ENCODE data around the gene GOLGA3.
"Not testable (repeated sequence)": the region's sequence is repeated elsewhere in the genome, so short reads cannot be mapped to it uniquely, and the experiment has no call there.

Gene GOLGA3

DNA sequence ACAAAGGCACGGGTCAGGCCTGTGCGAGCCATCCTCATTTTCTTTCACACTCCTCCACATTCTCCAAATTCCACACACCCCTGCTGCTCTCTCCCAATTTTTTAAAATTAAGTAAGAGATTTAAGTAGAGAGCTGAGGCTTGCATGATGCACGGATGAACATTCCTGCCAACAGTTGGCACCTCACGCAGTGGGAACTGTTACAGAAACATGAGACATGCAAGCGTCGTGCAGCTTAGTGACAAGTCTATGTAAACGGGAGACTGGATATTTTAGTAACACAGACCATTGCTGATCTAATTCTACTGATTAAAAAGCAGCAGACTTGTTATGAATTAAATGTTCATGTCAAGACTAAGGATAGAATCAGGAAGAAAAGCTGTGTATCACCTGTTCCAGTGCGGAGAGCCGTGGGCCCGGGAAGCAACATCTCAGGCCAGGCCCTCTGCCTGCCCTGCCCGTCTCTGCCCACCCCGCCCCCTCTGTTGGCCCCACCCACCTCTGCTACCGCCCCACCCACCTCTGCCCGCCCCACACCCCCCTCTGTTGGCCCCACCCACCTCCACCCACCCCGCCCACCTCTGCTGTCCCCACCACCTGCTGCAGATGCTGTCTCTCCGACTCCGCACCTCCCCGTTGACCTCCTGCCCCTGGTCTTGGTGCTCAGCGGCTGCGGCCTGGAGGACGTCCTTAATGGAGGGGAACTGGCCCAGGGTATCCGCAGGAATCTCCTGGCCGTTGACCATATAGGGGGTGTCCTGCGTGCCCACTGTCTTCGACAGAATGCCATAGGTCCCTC is 21.2 kb downstream of the GOLGA3 start:
- no peak for FAIRE-seq

DNA sequence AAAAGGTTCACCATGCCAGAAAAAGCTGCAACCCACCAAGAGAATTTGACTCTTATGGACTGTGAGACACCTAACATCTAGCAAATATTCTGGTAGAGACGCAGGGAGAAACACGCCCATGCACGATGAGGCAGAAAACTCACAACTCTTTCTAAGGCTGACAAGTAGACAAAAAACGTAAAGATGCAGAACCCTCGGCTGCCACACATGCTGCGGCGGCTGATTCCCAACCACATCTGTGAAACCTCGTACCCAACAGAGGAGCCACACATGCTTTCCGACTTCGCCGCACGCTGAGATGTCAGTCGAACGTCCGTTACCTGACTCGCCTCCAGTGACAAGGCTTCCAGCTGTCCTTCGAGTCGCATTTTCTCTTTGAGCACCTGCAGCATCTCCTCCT is 21.8 kb downstream of the GOLGA3 start:
- FAIRE-seq = no peak

DNA sequence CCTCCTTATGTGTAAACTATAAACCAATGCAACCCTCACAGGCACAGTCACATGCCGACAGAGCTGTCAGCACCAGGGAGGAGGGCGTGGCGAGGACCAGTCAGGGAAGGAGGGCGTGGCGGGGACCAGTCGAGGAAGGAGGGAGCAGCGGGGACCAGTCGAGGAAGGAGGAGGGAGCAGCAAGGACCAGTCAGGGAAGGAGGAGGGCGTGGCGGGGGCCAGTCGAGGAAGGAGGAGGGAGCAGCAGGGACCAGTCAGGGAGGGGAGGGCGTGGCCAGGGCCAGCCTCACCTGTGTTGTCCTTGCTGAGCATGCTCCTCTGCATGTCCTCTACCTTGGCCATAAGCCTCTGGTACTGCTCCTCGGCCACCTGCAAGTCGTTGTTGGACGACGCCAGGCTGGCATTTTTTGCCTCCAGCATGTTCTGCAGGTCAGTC is 24.2 kb downstream of the GOLGA3 start:
- FAIRE-seq = no peak

DNA sequence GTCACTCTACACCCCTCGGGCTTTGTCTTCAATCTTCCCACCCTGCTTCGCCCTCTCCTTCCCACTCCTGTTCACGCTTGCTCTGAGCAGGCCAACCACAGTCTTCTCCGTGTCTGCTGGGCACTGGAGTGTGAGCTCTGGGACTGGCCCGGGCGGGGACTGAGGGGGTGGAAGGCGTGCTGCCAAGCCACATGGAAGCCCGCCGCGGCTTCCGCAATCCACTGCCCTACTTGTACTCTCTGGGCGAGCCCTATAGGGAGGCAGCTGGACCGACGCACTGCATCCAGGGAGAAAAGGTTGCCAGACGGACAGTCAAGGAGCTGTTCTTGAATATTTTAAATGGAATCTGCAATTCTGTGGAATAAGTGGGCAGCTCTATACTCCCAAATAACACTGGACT is 24.8 kb downstream of the GOLGA3 start:
- no peak for FAIRE-seq

DNA sequence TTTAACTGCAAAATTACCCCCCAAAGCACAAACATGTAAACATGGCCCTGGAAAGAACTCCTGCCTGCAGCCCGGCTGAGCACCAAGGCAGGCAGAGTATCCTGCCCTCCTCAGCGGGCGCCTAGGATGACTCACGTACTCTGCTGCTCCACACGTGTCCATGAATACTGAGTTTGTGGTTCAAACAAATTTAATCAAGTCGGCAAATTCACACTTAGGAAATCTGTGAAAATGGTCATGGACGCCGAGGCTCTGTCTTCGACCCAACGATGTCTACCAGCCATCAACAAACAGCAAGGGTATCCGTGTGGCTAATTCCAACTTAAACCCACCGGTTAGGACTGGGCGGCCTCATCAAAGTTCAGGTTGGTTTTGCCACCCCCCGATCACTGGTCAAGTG is 25.5 kb downstream of the GOLGA3 start:
- FAIRE-seq = no peak

DNA sequence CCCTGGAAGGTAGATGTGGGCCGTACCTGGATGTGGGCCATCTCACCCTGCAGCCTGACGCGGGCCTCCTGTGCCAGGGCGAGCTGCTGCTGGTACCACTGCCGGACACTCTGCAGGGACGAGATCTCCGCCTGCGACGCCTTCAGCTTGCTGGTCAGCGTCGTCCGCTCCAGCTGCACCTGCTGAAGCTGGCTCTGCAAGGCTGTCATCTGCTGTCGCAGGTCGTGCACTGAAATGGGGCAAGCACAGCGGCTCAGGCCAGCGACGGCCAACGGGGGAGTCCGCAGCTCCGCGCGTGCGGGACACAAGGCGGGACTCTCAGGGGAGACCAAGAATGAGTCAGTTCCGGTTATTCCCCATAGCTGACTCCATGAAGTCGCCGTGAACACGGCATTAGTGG is 26.9 kb downstream of the GOLGA3 start:
- FAIRE-seq = no peak

DNA sequence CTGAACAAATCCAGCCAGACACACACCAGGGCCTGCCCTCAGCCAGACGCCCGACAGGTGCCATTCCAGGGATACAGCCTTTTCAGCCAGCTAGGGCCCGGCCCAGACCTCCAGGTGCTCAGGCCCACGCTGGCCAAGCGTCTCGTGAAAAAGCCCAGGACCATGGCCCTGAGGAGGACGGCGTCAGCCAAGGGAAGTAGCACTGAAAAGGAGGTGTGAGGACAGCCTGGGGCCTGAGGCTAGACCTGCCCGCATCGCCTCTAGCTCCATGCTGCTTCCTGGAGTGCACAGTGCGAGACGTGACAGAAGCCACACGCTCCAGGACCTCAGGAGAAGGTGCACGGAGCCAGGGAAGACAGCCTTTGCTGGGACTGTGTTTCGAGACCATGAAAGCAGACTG is 29.8 kb downstream of the GOLGA3 start:
- no peak for FAIRE-seq

DNA sequence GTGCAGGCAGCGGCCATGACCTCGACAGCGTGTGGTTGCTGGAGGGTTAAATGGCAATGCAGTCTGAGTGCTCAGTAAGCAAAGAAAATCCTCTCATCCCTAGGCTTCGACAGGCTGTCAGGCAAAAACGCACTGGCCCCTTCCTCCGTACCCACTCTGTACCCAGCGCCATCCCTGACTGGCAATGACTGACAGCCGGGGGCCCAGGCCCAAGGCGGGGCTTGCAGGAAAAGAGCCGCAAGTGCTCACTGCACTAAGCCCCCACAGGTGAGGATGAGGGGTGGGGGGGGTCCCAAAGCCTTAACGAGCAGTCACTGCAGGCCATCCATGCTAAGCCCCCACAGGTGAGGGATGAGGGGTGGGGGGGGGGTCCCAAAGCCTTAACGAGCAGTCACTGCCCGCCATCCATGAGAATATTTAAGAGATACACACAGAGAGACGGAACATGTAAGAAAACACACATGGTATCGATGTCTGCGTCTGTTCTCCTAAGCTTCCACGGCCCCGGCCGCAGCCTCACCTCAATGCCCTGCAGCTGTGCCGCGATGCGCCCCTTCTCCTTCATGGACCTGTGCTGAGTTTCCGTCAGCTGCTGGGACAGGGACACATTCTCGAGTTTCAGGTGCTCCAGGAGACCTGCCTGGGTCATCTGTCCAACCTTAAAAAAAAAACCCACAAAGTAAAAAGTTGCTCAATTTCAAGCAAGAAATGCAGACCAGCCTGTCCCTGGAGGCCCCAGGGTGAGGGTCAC is 30.7 kb downstream of the GOLGA3 start:
- no peak for FAIRE-seq

DNA sequence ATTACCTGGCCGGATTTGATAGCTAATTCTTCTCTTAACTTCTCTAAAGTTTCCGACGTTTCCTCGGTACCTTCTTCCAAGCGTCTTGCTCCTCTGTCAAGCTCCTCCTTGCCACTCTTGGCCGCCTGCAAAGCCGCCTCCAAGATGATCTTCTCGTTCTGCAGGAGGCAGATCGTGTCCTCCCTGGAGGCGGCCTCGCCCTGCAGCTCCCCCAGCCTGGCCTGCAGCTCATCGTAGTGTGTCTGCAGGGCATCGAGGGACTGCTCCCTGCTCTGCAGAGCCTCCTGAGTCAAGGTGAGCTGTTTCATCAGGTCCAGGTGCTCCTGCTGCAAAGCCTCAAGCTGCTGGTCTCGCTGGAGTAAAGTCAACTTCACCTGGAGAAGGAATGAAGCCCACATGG is 32.8 kb downstream of the GOLGA3 start:
- FAIRE-seq = no peak

DNA sequence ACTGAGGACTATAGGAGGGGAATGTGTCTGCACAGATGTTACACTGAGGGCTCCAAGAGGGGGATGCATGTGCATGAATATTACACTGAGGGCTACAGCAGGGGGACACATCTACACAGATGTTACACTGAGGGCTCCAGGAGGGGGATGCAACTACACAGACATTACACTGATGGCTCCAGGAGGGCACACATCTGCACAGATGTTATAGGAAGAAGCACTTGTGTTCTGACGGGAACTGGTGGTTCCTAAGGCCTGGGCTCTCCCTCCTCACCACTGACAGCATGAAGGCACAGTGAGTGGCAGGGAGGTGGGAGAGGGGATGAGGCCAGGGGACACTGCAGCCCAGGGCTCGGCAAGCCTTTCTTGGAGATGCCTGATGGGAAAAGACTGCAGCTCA is 36.7 kb downstream of the GOLGA3 start:
- not testable (repeated sequence) for FAIRE-seq

DNA sequence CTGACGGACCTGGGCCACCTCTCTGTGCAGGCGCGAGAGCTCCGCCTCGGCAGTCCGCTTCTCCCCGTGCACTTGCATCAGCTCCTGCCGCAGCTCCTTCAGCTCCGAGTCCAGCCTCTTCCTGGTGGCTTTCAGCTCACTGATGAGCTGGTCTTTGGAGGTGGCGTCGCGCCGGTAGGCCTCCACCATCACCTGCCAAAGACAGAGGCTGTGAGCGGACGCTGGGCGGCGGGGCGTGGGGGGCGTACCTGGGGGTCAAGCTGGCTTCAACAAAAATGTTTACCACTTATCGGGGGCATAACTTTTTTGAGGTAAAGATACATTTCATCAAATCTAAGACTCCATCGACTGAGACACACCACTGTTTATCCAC is 39.6 kb downstream of the GOLGA3 start:
- no peak for FAIRE-seq

DNA sequence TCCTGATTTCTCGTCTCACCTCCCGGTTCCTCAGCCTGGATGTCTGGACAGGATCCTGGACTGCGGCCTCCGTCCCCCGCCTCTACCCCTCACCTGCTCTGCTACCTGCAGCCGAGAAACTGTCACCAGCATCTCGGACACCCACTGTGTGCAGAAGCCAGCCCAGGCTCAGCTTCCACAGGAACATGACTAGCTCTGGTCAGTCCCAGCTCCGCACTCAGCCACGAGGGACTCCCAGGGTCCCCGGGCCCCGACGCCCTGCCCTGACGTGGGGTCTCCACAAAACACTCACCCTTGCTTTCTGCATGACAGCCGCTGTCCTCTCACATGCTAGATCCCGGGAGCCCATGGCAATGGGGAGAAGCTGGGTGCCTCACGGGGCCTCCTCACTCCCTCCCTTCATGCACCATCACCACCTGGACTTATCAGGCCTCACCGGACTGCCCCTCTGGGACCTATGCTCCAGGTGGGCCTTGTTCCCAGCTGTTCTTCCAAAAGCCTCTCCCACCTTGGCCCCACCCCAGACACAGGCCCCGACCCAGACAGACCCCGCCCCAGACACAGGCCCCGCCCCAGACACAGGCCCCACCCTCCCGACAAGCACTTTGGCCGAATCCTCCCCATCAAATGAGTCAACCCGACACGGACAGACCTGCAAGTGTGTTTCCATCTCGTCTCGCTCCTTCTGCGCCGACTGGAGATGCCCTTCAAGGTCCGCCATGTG is 40.1 kb downstream of the GOLGA3 start:
- FAIRE-seq = no peak

DNA sequence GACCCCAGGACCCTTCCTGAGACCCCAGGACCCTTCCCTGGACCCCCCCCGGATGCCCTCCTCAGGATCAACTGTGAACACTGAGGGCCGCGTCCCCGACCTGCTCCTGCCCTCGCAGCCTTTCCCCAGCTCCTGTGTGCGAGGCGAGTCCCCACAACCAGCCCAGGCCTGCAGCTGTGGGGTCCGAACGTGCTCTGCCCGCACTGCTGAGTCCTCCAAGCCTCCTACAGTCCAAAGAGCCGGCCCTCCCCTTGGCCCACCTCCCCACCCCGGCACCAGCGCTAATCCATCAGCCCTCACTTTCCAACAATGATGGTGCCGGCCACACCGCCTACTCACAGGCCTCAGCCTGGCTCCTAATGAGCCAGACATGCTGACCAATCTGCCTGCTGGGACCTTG is 40.8 kb downstream of the GOLGA3 start:
- no peak for FAIRE-seq

DNA sequence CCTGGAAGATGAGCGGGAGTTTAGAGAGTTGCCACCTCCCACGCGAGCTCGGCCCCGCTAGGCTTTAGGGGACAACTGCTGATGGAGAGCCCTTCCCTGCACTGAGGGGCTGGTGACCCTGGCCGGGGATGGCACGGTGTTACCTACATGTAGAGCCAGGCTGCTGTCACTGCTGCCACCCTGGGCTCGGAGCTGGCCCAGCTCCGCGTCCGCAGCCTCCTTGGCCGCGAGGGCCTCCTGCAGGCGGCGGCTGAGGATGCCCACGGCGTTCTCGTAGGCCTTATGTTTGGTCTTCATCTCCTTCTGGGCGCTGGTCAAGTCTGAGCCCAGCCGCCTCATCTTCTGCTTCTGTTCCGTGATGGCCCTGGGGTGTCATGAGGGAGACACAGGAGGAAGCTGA is 42.5 kb downstream of the GOLGA3 start:
- FAIRE-seq = no peak

DNA sequence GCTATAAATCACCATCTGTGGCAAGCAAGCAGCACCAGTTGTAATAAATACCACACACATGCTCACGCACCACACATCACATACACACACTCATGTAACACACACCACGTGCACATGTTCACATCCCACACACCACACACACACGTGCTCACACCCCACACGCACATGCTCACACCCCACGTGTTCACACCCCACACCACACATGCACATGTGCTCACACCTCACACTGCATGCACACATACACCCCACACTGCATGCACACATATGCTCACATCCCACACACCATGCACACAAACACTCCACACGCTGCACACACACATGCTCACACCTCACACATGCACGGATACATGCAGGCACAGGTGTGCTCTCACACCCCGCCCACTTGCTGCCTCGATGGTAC is 44.1 kb downstream of the GOLGA3 start:
- FAIRE-seq = no peak

DNA sequence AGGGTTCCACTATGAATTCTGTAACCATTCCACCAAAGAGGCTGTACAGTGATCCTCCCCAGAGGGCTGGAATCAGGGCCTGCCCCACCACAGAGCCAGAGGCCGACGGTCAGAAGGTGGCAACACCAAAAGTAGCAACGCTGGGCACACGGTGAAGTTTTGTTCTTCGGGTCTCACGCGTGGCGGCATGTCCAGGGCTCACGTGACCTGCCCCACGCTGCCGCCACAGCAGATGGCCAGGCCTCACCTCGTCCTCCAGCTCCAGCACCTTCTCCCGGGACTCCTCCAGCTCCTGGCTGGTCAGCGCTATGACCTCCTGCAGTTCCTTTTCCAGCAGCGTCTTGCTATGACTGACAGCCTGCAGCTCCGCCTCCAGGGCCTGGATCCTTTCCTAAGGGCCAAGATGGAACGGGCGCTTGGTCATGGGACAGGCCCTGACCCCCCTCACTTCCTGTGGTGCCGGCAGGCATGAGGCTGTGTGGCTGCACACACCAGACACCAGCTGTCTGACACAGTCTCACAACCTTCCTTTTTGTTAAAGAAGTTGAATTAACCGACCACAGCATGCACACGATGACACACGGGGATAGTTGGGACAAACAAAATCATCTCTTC is 44.6 kb downstream of the GOLGA3 start:
- FAIRE-seq = no peak

DNA sequence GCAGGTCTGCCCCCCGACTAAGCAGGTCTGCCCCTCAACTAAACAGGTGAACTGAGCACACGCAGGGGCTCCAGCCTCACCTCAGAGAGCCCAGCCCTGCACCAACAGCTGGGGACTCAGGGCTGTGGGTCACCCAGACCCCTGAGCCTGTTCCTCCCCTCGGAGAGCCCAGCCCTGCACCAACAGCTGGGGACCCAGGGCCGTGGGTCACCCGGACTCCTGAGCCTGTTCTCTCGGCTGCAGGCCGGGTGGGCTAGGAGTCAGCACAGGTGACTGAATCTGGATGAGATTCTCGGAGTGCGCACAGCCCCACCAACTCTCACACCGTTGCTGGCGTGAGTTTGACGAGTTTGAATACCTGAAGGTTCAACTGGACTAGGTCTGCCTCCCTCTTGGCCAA is 46.7 kb downstream of the GOLGA3 start:
- no peak for FAIRE-seq

DNA sequence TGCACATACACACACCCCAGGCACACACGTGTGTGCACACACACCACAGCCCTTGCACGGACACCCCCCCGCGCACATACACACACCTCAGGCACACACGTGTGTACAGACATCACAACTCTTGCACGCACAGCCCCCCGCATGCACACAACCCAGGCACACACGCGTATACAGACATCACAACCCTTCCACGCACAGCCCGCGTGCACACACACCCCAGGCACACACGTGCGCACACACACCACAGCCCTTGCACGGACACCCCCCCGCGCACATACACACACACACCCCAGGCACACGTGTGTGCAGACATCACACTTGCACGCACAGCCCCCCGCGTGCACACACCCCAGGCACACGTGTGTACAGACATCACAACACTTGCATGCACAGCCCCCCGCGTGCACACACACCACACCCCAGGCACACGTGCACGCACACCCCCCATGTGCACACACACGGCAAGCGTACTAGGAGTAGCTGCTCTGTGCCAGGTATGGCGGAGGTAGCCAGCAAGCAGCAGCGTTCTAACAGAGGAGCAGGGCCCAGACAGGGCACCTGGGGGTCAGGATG is 48.8 kb downstream of the GOLGA3 start:
- no peak for FAIRE-seq

DNA sequence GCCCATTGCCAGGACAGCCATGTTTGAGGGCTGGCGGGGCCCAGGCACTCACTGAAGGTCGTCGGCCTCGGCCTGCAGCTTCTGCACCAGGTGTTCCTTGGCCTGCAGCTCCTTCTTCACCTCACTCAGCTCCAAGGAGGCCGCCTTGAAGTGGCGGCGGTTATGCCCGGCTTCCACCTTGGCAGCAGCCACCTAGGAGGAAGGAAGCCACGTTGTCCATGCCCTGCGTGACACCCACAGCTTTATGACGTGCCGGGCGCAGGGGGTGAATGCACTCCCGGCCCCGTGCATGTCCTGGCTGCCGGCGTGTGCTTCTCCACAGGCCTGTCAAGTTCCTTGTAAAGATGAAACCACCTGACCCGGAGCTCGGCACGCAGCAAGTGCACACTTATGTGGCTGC is 51.1 kb downstream of the GOLGA3 start:
- FAIRE-seq = no peak

DNA sequence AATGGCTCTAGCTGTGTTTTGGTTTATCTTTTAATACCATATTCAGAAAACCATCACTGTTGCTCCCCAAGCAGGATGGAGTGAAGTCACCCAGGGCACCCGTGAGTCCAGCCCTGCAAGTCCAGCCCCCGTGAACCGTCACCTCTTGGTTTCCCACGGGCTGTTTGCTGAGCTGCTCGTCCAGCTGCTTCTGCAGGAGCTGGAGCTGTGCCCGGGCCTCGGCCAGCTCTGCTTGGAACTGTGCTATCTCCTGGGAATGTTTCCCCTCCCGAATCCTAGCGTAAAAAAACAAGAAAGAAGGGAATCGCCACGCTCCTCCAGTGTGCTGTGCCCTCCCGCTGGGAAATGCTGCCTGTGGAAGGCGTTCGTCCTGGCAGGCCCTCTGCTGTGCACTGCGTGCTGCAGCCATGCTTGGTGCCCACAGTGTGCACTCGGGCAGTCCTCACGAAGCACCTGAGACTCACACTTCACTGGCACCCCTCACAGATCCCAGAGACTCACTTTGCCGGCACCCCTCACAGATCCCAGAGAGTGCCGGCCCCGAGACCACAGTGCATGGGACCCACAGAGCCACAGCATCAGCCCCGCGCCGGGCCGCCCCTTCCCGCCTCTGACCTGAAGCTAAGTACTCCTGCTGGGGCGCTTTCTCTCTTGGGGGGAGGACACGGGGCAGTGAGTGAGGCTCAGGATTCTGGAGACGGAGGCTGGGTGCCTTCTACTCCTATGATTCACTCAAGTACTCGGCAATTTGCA is 51.7 kb downstream of the GOLGA3 start:
- no peak for FAIRE-seq

DNA sequence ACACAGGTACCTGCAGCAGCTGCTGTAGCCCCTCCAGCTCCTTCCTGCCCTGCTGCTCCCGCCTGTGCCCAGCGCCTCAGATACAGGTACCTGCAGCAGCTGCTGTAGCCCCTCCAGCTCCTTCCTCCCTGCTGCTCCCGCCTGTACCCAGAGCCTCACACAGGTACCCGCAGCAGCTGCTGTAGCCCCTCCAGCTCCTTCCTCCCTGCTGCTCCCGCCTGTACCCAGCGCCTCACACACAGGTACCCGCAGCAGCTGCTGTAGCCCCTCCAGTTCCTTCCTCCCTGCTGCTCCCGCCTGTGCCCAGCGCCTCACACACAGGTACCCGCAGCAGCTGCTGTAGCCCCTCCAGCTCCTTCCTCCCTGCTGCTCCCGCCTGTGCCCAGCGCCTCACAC is 52.4 kb downstream of the GOLGA3 start:
- not testable (repeated sequence) for FAIRE-seq

All from colon (tissue), 2 donors.